Measurements from ENCODE around the gene CMTM1. TPM values are rescaled to one million over a fixed set of nuclear protein-coding genes. Genes with fewer than 3 reads are reported as not detected.

The CMTM1 gene
- total RNA-seq, 1 experiment from 2014 or later: 5.6 TPM

- DNase-seq: no peak
- ChIA-PET POLR2A (no interaction called here), CTCF (interaction anchor here (0.6 kb wide), 1 partner anchor 9 kb away, joined by 4 read pairs; no protein-coding TSS in a partner anchor)
- Histone ChIP-seq H3K9me3 (no peaks in the 10 kb centered on the region), H3K27me3 (replicated peaks; ENCODE audit: control insufficient read depth, insufficient read depth, low read length) (no peaks in the 10 kb centered on the region), H3K4me3 (ENCODE audit: low read depth, low read length) (no peak overlapping the region), H3K36me3 (ENCODE audit: control insufficient read depth, insufficient read depth, low read length) (no peaks in the 10 kb centered on the region), H3K4me1 (no peaks in the 10 kb centered on the region)
- TF ChIP-seq CTCF (IDR thresholded peaks at IDR 0.05; ENCODE audit: insufficient read depth in 1 of 2, low read depth in 1 of 2, low read length in 1 of 2, severe bottlenecking in 1 of 2, unreplicated experiment in 1 of 2): no peak
- H3K4me3 Mint-ChIP-seq (ENCODE audit: unreplicated experiment): no peak overlapping the region
- intact Hi-C loops (cut with micrococcal nuclease; ENCODE audit: unreplicated experiment): no loop called here
- no peaks in the 10 kb centered on the region for H3K27me3 Mint-ChIP-seq (ENCODE audit: insufficient read depth, unreplicated experiment)
- BruUV-seq (replicated peaks): no TSS peak
- no peak overlapping the region for H3K27ac Mint-ChIP-seq (ENCODE audit: unreplicated experiment)
- no peaks in the 10 kb centered on the region for H3K9me3 Mint-ChIP-seq (ENCODE audit: unreplicated experiment)
- no peaks in the 10 kb centered on the region for H3K4me1 Mint-ChIP-seq (ENCODE audit: low read depth, unreplicated experiment)
- H3K36me3 Mint-ChIP-seq (ENCODE audit: insufficient read depth, unreplicated experiment): peaks cover 4% of the 10 kb centered on the region
Measured at GRCh38 chr16:66542396-66542795, 23.8 kb upstream of the CMTM1 start.

- H3K4me3 Mint-ChIP-seq (ENCODE audit: unreplicated experiment): no peak overlapping the region
- Histone ChIP-seq H3K9me3 (no peaks in the 10 kb centered on the region), H3K36me3 (ENCODE audit: control insufficient read depth, insufficient read depth, low read length) (no peaks in the 10 kb centered on the region), H3K4me1 (peaks cover under 1% of the 10 kb centered on the region; the same call in 1 of the 2 replicates), H3K27me3 (replicated peaks; ENCODE audit: control insufficient read depth, insufficient read depth, low read length) (no peaks in the 10 kb centered on the region), H3K4me3 (ENCODE audit: low read depth, low read length) (no peak overlapping the region)
- intact Hi-C loops (cut with micrococcal nuclease; ENCODE audit: unreplicated experiment): no loop called here
- H3K4me1 Mint-ChIP-seq (ENCODE audit: low read depth, unreplicated experiment): peaks cover 6% of the 10 kb centered on the region
- H3K36me3 Mint-ChIP-seq (ENCODE audit: insufficient read depth, unreplicated experiment): peaks cover 4% of the 10 kb centered on the region
- H3K27ac Mint-ChIP-seq (ENCODE audit: unreplicated experiment): no peak overlapping the region
- no peak for TF ChIP-seq CTCF (IDR thresholded peaks at IDR 0.05; ENCODE audit: insufficient read depth in 1 of 2, low read depth in 1 of 2, low read length in 1 of 2, severe bottlenecking in 1 of 2, unreplicated experiment in 1 of 2)
- no peaks in the 10 kb centered on the region for H3K27me3 Mint-ChIP-seq (ENCODE audit: insufficient read depth, unreplicated experiment)
- ChIA-PET POLR2A (no interaction called here), CTCF (no interaction called here)
- no TSS peak for BruUV-seq (replicated peaks)
- no peak for DNase-seq
- H3K9me3 Mint-ChIP-seq (ENCODE audit: unreplicated experiment): no peaks in the 10 kb centered on the region
Measured at GRCh38 chr16:66543541-66543940, 22.7 kb upstream of the CMTM1 start.

- intact Hi-C loops (cut with micrococcal nuclease; ENCODE audit: unreplicated experiment): no loop called here
- H3K4me1 Mint-ChIP-seq (ENCODE audit: low read depth, unreplicated experiment): peaks cover 13% of the 10 kb centered on the region
Measured at GRCh38 chr16:66544016-66544757, 22.1 kb upstream of the CMTM1 start.

More at GRCh38 chr16:66544016-66544757, 22.1 kb upstream of the CMTM1 start:
- Histone ChIP-seq H3K27me3 (replicated peaks; ENCODE audit: control insufficient read depth, insufficient read depth, low read length) (no peaks in the 10 kb centered on the region), H3K9me3 (no peaks in the 10 kb centered on the region), H3K4me3 (ENCODE audit: low read depth, low read length) (no peak overlapping the region), H3K36me3 (ENCODE audit: control insufficient read depth, insufficient read depth, low read length) (no peaks in the 10 kb centered on the region), H3K4me1 (peaks cover 7% of the 10 kb centered on the region; the same call in 1 of the 2 replicates)
- H3K4me3 Mint-ChIP-seq (ENCODE audit: unreplicated experiment): no peak overlapping the region
- no peaks in the 10 kb centered on the region for H3K9me3 Mint-ChIP-seq (ENCODE audit: unreplicated experiment)
- H3K36me3 Mint-ChIP-seq (ENCODE audit: insufficient read depth, unreplicated experiment): peaks cover 4% of the 10 kb centered on the region
- TF ChIP-seq CTCF (IDR thresholded peaks at IDR 0.05; ENCODE audit: insufficient read depth in 1 of 2, low read depth in 1 of 2, low read length in 1 of 2, severe bottlenecking in 1 of 2, unreplicated experiment in 1 of 2): no peak
- ChIA-PET CTCF (no interaction called here), POLR2A (no interaction called here)
- BruUV-seq (replicated peaks): no TSS peak
- H3K27me3 Mint-ChIP-seq (ENCODE audit: insufficient read depth, unreplicated experiment): no peaks in the 10 kb centered on the region
- DNase-seq: no peak
- H3K27ac Mint-ChIP-seq (ENCODE audit: unreplicated experiment): no peak overlapping the region
